Hippocampal formation (tissue), 2 donors: ENCODE measurements around the gene PTGDR2.

ENCODE experiments used
- DNase-seq, 2 donors: peaks; one replicate each; lab custom pipeline; 2025; lab: John Stamatoyannopoulos, UW

The PTGDR2 gene

DNA sequence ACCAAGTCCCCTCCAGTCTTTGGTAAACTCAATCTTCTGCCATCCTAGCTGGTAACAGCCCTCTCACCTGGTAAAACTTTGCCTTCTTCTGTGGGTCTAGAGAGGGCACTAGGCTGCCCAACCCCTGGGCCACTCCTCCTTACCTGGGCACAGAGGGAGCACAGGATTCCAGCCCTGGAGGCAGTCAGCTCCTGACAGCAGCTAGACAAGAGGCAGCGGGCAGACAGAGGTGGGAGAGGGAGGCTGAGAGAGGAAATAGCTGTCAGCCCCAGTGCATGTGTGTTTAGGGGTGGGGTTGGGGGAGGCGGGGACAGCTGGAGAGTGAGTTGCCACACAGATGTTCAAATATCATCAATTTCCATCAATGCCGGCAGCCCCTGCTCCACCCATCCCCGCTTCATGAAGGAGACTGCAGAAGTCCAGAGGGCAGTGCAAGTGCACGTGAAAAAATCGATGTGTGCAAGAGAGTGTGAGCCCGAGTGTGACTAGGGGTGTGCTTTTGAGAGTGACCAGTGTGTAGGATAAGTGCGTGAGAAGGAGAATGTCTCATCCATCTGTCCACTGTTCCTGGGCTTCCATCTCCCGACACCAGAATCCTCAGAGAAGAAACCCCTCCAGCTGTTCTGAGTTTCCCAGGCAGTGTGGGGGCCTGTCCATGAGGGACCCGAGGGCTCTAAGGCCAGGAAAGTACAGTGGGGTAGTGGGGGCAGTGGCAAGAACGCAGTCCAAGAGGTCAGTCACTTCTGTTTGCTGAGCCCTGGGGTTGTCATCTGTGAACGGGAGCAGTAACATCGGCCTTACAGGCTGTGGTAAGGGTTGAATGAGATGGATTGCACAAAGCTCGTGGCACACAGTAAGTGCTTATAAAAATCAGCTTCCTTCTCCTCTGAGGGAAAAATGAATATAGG, at the start of gene PTGDR2:
Gene PTGDR2, minus strand, starts transcription at position 225 of the 908 bp plus-strand sequence. CDS start 2,228 bp downstream, outside the sequence.
- DNase-seq = no peak

DNA sequence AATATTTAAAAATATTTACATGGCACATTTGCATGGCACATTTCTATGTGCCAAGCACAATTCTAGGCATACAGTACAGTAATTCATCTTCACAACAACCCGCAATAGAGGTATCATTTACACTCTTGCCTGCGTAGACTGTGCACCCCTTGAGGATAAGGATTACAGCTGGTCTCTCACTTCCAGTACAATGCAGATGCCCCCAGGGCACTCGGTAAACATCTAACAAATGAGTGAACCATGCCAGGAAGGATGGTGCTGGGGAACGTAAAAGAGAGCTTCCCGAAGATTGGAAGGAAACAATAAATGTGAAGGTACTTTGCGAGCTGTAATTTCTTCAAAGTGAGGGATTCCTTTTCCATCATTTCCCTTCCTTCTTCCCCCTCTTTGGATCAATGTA, 49.3 kb upstream of the PTGDR2 start:
- DNase-seq = no peak

DNA sequence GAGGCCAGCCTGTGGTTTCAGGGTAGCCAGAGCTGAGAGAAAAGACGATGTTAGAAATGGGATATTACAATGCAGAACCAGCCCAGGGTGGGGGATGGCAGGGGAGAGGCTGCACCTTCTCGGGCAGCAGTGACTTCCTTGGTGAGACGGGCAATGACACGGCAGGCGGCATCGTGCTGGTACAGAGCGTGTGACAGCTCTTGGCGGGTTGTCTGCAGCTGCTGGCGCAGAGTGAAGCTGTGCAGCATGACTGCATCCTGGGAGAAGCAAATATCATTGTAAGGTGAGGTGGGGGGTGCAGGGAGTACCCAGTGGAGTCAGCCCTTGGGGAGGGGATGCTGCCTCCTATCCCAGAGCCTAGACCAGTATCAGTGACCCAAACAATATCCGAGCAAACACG, 46.9 kb upstream of the PTGDR2 start:
- DNase-seq = no peak

DNA sequence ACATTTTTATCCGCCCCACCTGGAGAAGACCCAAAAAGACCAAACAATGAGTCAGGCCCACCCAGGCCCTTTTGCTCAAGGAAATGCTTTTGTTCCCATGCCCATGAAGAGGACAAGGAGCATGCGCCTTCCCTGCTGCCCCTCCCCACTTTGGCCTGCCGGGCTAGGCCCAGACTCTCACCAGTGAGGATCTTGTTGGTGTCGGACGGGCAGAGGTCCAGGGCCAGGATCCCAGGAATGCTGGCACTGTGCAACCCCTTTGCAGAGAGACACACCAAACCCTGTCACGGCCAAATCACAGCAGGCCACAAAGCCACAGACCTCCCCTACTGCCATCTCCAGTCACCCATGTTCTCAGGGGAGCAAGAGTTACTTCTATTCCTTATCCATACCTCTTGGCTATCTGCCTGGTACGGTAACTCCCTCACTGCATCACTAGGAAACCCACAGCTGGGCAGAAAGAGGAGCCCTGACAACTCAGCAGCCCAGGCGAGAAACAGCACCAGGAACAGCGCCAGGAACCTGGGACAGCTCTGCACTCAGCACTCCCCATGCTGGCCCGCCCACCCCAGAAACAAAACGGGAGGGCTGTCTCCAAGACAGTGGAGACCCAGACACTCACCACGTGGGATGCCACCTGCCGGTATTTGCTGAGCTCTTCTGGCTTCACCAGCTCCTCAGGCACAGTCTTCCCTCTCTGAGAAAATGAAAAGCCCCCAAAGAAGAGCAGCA, 45.1 kb upstream of the PTGDR2 start:
- peak; percentile 23 to 51 for DNase-seq

DNA sequence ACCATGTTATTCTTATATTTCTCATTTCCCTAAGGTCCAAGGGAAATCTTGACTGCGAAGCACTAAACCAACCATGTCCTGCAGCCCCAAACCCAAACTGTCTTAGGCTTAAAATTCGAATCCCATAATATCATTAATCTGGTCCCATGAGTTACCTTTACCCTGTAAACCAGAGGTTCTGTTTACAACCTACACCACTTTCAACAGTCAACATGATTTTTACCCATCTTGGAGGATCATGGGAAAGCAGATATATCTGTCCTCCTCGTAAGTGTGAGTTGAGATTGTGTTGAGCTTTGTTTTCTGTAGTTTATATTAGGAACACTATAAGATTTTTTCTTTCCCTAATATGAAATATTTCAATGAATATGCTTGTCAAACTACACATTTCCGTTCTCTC, 44.2 kb upstream of the PTGDR2 start:
- DNase-seq = no peak

DNA sequence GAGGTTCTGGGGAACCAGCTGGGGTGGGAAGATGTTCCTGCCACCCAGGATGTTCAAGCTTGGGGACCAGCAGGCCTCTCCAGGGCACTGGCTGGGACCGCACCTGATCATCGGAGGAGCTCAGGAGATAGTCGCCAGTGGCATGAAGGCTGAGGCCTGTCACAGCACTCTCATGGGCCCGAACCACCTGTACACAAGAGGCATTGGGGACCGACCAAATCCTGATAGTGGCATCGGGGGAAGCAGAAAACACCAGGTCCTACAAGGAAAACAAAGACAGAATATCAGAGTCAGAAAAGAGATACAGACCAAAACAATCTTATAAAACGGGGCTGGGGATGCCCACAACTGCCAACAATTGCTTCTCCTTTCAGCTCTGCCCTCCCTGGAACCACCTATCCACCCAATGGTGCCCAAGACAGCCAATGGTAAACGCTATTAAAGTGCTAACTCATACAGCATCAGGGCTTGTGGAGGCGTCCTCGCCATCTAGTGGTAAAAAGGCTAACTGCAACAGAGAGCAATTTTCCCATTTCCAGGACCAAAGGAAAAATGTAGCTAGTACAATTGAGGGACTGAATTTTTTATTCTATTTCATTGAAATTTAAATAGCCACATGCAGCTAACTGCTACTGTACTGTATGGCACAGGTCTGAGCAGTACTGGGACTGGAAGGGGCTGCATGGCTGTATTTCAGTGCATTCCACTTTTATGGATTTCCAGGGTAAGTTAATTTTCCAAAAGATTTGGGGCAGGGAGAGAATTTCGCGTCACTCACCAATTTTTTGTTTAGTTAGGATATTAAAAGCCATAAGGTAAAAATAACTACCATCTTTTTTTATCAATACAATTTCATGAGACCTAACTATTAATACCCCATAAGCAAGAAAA, 43.5 kb upstream of the PTGDR2 start:
- DNase-seq = peak in 1 of 2 donors; percentile 53

DNA sequence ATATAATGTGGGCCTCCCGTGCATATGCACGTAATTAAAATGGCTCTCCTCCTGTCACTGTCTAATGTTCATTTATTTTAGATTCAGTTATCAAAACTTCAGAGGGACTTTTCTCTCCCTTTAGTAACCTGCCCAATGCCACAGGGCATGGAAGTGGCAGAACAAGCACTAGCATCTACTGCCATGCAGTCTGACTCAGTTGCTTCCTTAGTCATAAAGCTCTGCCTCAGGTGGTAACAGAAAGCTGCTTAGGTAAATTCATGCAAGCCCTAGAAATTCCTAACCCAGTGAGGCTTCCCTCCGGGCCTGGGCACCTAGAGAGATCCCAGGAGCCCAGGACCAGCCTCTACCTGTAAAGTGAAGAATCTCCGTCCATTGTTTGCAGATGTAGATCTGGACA, 41.7 kb upstream of the PTGDR2 start:
- no peak for DNase-seq

DNA sequence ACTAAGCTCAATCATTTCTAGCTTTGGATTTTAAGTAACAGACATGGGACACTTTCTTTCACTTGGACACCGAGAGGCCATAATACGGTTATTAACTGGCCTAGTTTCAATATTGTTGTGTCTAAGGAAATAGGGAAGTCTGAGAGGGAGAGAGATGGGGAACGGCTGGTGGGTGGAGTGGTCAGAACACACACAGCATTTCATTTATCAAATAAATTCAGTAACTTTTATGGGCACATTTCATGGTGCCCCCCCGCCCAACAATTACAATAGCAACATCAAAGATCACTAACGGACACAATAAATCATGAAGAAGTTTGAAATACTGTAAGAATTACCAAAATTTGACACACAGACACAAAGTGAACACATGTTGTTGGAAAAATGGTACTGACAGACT, 39.9 kb upstream of the PTGDR2 start:
- DNase-seq = no peak

DNA sequence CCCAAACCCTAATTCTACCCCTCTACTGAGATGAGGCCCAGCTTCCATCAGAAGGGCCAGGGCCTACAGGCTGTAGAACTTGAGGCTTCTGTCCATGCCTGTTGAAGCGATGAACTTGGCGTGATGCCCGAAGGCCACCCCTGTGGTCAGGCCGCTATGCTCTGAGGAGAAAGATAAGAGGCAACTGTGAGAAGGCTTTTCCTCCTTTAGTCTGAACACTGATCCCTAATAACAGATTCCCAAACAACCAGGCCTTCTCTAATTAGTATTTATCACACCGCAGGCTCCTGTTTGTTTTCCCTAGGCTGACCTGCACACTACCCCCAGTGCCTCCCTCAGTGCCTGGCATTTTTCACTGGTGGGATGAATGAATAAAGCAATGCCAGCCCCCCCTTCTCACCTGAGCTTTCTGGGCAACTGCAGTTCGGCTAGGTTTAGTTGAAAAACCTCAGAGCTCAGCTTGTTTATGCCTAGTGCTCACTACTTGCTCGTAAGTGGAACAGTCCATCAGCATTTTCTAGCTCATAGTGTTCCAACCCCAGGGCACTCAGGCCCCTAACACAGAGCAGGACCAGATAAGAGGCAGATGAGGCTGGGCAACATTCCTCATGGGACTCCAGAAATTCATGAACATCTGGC, 35.5 kb upstream of the PTGDR2 start:
- no peak for DNase-seq

DNA sequence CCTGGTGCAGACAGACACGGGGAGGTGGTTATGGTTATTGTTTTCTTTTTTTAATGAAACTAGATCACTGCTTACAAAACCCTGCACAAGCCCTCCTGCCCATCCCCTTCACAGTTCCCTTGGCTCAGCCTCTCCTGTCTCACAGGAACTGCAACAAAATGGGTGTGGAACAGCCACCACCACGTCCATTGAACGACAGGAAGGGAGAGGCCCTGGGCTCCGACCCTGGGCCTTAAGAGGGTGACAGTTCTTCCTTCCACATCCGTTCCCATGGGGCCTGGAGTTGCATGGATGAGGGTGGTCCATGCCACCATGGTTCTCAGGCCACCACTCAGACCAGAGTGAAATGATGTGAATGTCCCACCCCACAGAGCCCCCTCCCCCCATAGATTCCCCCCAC, 34.9 kb upstream of the PTGDR2 start:
- DNase-seq = no peak

DNA sequence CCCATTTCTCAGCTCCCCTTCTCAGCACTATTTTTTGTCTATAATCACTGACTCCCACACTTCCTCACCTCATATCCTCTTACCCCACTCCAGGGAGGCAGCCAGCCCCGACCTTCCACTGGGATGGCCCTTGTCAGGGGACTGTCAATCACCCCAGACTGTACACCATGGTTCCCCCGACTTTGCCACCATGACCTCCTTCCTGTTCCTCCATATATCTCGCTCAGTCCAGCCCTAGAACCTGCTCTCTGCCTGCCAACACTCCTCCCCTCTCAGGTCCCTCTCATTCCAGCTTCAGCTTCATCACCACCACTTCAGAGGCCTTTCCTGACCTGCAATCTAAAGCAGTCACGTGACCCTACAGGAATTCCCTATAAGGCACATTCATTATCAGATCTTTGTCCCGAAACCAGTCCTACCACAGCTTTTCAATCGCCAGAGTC, 34.1 kb upstream of the PTGDR2 start:
- no peak for DNase-seq

DNA sequence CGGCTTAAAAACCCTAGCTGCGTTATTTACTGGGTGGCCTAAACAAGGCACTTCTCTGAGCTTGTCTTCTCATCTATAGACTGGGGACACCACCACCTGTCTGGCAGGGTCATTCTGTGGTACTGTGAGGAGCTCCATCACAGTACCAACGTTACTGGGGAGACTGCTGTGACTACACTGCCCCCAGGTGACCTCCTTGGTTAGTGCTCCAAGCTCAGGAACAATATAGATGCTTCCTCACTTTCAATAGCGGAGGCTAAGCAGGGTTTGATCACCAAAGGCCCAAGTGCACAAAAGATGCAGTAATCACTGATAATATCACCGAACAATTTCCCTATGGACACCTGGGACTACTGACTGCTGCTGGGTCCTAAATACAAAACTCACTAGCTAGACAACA, 31.8 kb upstream of the PTGDR2 start:
- DNase-seq = peak in 1 of 2 donors; percentile 24

DNA sequence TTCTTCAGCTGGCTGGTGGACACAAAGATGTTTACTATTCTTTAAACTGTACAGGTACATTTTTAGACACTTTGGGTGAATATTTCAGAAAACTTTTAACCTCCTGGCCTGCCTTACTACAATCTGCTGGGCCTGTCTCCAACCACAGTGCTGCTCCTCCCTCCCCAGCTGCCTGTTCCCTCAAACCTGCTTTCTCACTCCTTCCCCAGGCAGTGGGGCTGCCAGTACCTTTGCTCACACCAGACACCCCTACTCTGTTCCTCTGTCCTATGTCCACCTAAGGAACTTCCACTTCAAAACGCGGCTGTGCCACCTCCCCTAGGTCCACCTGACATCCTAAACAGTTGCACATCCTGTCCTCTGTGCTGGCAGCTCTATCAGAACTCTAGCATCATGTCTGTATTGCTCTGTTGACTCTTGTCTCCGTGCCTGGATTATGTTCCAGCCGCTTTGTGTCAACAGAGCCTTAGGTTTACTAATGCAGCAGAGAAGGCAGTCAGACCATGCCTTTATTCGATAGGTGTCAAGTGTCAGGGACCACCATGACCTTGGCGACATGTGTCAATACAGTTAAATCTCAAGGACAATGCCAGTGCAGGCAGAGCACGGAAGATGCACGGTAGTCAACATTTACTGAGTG, 25.0 kb upstream of the PTGDR2 start:
- DNase-seq = no peak

DNA sequence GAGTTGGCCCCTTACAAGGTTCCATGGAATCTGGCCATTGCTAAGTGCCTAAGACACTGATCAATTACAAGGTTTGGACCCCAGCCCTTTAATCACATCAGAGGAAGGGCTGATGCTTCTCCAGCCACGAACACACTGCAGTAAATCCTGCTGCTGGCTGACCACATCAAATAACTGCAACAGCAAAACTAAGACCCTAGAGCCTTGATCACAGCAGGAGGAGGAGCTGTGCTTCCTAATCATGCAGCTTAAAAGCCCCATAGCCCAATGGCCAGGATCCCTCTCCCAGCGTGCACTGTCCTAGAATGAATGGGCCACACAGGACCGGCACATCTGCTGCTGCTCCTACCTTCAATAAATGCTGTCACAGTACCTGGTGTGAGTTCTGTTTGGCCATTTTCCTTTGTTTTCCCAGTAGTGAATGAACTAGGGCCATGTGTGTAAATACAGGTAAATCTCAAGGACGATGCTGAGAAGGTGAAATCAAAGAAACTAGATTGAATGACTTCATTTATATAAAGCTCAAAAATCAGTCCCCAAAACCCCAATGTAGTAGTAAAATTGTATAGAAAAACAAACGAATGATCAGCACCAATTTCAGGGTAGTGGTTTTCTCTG, 24.3 kb upstream of the PTGDR2 start:
- no peak for DNase-seq

DNA sequence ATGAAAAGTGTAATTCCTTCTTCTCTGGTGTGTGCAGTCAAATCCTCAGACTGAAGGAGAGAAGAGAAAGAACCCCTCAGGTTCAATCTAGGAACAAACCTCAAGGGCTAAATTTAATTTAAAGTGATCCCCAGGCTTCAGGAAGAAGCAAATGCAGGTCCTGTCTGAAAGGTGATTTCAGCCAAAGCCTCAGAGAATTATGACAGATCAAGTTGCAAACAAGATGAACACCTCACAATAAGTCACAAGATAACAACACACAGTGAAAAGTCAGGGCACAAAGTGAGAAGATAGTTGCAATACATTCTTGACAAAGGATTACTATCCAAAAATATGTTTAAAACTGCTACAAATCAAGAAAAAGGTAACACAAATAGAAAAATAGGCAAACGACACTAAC, 23.4 kb upstream of the PTGDR2 start:
- no peak for DNase-seq

DNA sequence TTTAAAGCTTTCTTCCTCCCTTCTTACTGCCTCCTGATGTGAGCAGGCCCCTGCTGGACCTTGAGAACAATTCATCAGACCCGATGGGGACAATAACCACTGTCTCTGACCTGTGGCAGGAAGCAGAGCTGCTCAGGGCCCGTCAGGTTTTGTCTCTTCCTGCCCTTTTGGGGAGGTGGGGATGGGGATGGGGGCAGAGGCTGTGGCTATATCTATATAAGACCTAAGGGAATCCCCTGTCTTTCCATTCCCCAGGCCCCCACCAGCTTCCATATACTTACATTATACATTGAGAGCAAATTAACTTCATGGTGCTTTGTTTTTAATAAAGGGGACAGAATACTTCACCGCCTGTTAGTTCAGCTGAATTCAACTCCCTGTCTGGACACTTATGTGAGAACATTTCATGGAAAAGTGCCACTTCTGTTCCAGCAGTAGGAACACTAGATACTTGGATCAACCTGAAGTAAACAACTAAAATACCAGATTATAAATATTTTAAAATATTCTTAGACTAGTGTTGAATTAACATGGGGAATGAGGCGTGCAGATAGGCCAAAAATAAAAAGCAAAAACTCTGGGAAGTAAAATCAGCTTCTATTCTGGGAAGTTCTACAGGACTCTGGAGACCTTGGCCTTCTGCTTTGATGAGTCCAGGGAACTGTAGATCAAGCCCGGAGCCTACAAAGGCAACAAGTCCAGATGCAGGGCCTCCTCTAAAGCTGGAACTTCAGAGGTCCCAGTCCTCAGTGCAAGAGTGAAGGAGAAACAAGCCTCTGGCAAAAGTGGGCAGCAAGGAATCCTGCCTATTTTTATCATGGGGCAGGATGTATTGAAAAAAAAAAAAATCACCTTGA, 22.7 kb upstream of the PTGDR2 start:
- DNase-seq = no peak

DNA sequence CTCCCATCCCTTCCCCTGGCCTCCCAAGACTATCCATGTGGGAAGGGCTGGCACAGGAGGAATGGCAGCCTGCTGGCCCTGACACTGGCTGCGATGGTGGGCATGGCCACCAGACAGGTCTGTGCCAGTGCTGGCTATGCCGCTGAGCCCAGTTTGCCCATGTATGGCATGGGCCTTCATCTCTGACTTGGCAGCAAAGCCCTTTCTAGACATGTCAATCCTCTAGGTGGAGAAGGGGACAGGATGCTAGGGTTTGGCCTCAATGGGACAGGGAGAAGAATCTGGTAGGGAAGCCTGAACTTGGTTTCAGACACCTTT, 20.4 kb upstream of the PTGDR2 start:
- no peak for DNase-seq

DNA sequence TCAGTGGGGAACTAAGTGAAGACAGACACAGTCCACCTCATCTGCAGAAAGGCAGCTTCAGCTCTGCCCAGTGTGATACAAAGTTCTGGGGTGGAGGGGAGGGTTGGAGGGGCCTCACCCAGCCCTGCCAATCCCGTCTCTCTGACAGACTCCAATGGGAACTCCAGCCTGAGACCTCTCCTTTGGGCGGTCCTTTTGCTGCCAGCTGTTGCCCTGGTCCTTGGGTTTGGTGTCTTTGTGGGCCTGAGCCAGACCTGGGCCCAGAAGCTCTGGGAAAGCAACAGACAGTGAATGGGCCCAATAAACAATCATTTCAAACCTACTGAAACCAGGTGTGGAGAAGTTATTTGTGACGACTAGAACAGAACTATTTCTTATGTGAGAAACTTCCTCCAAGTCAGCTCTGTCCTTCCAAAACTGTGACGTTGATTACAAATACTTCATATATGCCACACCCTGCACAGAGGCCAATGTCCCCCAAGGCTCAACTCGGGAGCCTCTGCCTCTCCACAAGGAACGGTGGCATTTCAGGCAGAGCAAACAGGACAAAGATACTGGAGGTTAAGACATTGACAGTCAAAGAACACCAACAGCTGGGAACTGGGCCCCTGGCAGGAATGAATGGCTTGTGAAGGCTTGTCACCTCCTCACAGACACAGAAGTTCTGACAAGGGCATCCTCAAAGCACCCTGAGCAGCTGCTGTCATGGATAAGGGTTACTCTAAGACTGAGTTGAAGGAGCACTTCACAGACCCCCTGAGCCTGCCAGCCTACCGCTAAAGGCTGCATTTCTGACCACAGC, 19.8 kb upstream of the PTGDR2 start:
- no peak for DNase-seq
